Right atrium auricular region (tissue), 2 donors: ENCODE measurements around the gene DMAC2L. TPM values are rescaled to one million over a fixed set of nuclear protein-coding genes. Genes with fewer than 3 reads are reported as not detected.
"Not testable (repeated sequence)": the region's sequence is repeated elsewhere in the genome, so short reads cannot be mapped to it uniquely, and the experiment has no call there.

Experiments
- DNase-seq: peaks from one replicate; pipeline ENCODE4 v3.0.0-alpha.2; 2019; ENCODE audit warnings: low spot score
- H3K27ac ChIP-seq, 2 donors: fragments of 200-600 bp; sonication (generic); 1 replicate in 1 of 2; 2 replicates in 1 of 2; pipeline ENCODE4 v1.5.1; 2016 to 2019
- H3K27me3 ChIP-seq, 2 donors: fragments of 200-600 bp; sonication (generic); one replicate each; pipeline versions ENCODE4 v1.5.1 to v1.6.0; 2017 to 2019
- H3K36me3 ChIP-seq: fragments of 200-600 bp; sonication (generic); one replicate; pipeline ENCODE4 v1.5.1; 2016
- H3K4me1 ChIP-seq, 2 donors: fragments of 200-600 bp; sonication (generic); one replicate each; pipeline versions ENCODE4 v1.5.1 to v1.6.0; 2017 to 2019
- H3K4me3 ChIP-seq, 2 donors: fragments of 200-600 bp; sonication (generic); 1 replicate in 1 of 2; 2 replicates in 1 of 2; pipeline ENCODE4 v1.5.1; 2017 to 2019; ENCODE audit warnings: mild to moderate bottlenecking in 1 of 2, moderate library complexity in 1 of 2
- H3K9me3 ChIP-seq, 2 donors: fragments of 200-600 bp; sonication (generic); one replicate each; pipeline ENCODE4 v1.5.1; 2019
- total RNA-seq, 2 donors: library from RNA; depleted of rRNA; stranded (reverse); fragments of >200 nt; gene quantifications; one replicate each; pipeline ENCODE4 v1.1.0, GENCODE V29; 2016
- TF ChIP-seq, protein P1 (sequence below), 2 donors: fragments of 200-600 bp; sonication (generic); IDR thresholded peaks; one replicate each; pipeline ENCODE4 v1.5.1; 2019; ENCODE audit warnings: antibody characterized with exemption in 2 of 2

The DMAC2L gene
- total RNA-seq, 2 donors from 2014 or later = 10.1 to 22.8 TPM

DNA sequence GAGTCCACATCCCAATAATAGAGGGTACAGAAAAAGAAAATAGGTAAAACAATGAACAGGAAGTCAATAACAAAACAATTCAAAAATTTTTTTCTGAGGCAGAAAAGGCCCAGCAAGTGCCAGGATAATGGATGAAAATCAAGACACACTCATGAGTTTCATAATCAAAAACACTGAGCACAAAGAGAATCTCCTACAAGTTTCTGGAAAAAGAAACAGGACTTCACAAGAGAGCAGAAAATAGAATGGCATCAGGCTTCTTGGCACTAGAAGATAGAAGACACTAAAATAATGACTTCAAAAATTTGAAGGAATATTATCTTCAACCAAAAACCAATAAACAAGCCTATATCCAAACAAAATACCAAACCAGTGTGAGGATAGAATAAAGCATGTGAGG lies 36.8 kb downstream of the DMAC2L start:
- Histone ChIP-seq H3K36me3 (no peaks in the 10 kb centered on the region), H3K27me3 (no peaks in the 10 kb centered on the region), H3K4me3 (no peak overlapping the region), H3K27ac (no peak overlapping the region), H3K4me1 (peaks cover 0 to 19% of the 10 kb centered on the region in 2 donors), H3K9me3 (no peaks in the 10 kb centered on the region)
- DNase-seq = no peak
- TF ChIP-seq, protein P1, sequence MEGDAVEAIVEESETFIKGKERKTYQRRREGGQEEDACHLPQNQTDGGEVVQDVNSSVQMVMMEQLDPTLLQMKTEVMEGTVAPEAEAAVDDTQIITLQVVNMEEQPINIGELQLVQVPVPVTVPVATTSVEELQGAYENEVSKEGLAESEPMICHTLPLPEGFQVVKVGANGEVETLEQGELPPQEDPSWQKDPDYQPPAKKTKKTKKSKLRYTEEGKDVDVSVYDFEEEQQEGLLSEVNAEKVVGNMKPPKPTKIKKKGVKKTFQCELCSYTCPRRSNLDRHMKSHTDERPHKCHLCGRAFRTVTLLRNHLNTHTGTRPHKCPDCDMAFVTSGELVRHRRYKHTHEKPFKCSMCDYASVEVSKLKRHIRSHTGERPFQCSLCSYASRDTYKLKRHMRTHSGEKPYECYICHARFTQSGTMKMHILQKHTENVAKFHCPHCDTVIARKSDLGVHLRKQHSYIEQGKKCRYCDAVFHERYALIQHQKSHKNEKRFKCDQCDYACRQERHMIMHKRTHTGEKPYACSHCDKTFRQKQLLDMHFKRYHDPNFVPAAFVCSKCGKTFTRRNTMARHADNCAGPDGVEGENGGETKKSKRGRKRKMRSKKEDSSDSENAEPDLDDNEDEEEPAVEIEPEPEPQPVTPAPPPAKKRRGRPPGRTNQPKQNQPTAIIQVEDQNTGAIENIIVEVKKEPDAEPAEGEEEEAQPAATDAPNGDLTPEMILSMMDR (IDR thresholded peaks at IDR 0.05) = no peak

DNA sequence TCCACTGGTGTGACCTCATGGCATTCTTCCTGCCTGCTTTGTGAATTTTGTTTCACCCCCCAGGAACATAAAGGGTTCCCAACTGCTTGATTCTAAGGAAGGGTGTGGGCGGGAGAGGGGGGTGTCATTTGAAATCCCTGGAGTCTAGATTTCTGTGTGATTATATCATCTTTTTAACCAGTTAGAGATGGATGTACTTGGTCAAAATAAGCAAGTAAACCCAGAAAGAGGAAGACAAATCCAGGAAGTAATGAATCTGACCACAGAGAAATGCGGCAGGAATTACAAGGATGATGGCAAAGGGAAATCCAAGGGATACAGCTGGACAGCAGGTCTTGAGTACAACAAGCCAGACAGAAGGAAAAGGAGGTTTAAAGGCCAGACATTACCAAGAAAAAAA lies 38.9 kb downstream of the DMAC2L start:
- Histone ChIP-seq H3K27ac (no peak overlapping the region), H3K9me3 (no peaks in the 10 kb centered on the region), H3K27me3 (no peaks in the 10 kb centered on the region), H3K36me3 (no peaks in the 10 kb centered on the region), H3K4me1 (peaks cover 0 to 19% of the 10 kb centered on the region in 2 donors), H3K4me3 (no peak overlapping the region)
- DNase-seq = no peak
- TF ChIP-seq, protein P1 (IDR thresholded peaks at IDR 0.05) = no peak

DNA sequence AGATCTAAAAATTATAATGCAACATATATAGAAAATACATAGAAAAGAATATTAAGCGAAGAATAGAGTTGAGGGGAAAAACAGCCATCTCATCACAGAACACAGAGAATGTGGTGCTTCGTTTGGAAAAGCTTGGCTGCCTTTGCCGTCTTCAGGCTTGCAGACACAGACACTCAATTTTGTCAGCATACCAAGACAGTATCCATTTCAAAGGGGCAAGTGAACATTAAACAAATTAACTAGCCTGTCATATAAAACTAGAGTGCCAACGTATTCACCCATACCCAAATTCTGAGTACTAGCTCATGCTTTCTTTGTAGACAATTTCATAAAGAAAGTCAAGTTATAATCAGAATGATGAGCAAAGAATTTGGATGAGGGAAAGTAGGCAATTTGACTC lies 40.5 kb downstream of the DMAC2L start:
- Histone ChIP-seq H3K9me3 (no peaks in the 10 kb centered on the region), H3K4me1 (peaks cover 0 to 15% of the 10 kb centered on the region in 2 donors), H3K4me3 (no peak overlapping the region), H3K27me3 (no peaks in the 10 kb centered on the region), H3K36me3 (no peaks in the 10 kb centered on the region), H3K27ac (no peak overlapping the region)
- TF ChIP-seq, protein P1 (IDR thresholded peaks at IDR 0.05) = no peak
- DNase-seq = no peak

DNA sequence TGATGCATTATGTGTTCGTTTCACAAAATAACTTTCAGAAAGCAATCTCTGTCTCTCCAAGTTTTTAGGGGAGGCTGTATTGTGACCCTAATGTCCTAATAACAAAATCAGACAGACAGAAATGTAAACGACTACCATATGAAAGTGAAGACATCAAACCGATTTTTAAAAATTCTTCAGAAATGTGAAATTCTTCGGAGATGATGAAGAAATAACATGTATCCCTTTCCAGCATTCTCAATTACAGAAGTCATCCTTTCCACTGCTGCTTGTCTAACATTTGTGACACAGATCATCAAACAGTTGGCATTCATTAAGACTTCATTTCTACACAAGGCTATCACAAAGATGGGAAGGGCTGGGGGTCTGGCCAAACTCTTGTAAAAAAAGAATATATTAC lies 41.0 kb downstream of the DMAC2L start:
- no peak overlapping the region for H3K4me3 ChIP-seq
- H3K4me1 ChIP-seq = peaks cover 0 to 10% of the 10 kb centered on the region in 2 donors
- no peak for DNase-seq
- TF ChIP-seq, protein P1 (IDR thresholded peaks at IDR 0.05) = no peak
- no peaks in the 10 kb centered on the region for H3K36me3 ChIP-seq
- no peaks in the 10 kb centered on the region for H3K27me3 ChIP-seq
- no peak overlapping the region for H3K27ac ChIP-seq
- H3K9me3 ChIP-seq = no peaks in the 10 kb centered on the region

DNA sequence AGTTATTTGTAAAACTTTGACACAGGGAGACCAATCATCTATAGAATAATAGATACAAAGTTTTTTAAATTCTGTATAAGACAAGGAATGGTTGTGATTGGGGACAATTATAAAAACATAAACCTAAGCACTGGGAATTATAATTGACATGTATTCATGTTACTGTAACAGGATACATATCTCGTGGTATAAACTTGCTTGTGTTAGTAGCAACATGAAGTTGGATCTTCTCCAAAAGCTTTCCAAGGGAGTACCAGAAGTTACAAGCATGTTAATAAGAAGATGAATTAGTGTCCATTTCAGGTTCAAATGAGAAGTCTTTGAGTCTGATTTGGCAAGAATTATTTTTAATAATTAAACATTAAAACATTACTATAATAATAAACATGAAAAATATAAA lies 42.4 kb downstream of the DMAC2L start:
- TF ChIP-seq, protein P1 (IDR thresholded peaks at IDR 0.05) = no peak
- Histone ChIP-seq H3K4me1 (no peaks in the 10 kb centered on the region), H3K4me3 (no peak overlapping the region), H3K36me3 (no peaks in the 10 kb centered on the region), H3K27ac (no peak overlapping the region), H3K27me3 (no peaks in the 10 kb centered on the region), H3K9me3 (no peaks in the 10 kb centered on the region)
- no peak for DNase-seq

DNA sequence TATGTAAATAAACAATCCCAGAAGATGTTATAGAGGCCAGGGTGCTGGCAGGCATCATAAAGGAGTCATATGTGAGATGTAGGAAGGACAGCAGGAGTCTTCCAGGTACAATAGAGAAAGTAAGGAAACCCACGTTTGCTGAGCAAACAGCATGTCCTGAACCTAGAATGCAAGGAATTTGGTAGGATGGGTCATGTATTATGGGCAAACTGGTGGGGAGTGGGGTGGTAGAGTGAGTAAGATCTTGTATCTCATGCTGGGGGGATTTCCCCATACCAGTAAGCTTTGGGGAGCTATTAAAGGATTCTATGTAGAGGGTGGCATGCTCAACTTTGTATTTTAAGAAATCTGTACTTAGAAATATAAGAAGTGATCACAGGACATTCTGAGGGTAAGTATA lies 43.6 kb downstream of the DMAC2L start:
- no peaks in the 10 kb centered on the region for H3K4me1 ChIP-seq
- no peaks in the 10 kb centered on the region for H3K9me3 ChIP-seq
- TF ChIP-seq, protein P1 (IDR thresholded peaks at IDR 0.05) = no peak
- no peak for DNase-seq
- no peak overlapping the region for H3K4me3 ChIP-seq
- no peak overlapping the region for H3K27ac ChIP-seq
- H3K27me3 ChIP-seq = no peaks in the 10 kb centered on the region
- H3K36me3 ChIP-seq = no peaks in the 10 kb centered on the region

DNA sequence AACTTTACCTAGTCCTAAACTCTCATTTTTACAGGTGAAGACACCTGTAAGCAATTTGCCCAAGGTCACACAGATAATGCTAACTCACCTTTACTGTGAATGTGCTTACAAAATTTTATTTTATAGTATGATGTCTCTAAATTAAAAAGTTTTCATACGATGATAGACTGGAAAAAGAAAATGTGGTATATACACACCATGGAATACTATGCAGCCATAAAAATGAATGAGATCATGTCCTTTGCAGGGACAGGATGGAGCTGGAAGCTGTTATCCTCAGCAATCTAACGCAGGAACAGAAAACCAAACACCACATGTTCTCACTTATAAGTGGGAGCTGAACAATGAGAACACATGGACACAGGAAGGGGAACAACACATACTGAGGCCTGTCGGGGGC lies 44.2 kb downstream of the DMAC2L start:
- H3K4me1 ChIP-seq, H3K4me3 ChIP-seq, H3K9me3 ChIP-seq, H3K36me3 ChIP-seq, DNase-seq, H3K27ac ChIP-seq, H3K27me3 ChIP-seq: not testable (repeated sequence)
